Activated CD8-positive, alpha-beta T cell treated with anti-CD3 and anti-CD28 coated beads for 36 hours (primary cell): ENCODE data around the gene CAAP1. TPM values are rescaled to one million over a fixed set of nuclear protein-coding genes. Genes with fewer than 3 reads are reported as not detected.

Experiments used
- ATAC-seq: fragments of 200-7000 bp; cut with Tn5 transposase; one replicate; pipeline ENCODE4 v1.10.0; 2021; ENCODE audit warnings: mild to moderate bottlenecking, moderate library complexity
- CTCF ChIA-PET: fragments of 350-600 bp; sonication (Branson Sonifier 250); formaldehyde crosslinking; loops from one replicate; lab custom pipeline; 2021; ENCODE audit warnings: antibody characterized with exemption; lab: Charles Lee
- POLR2A ChIA-PET: fragments of 350-600 bp; sonication (Branson Sonifier 250); formaldehyde crosslinking; loops from one replicate; lab custom pipeline; 2021; ENCODE audit warnings: antibody characterized with exemption; lab: Charles Lee
- DNase-seq: peaks from one replicate; pipeline ENCODE4 v3.0.0-alpha.2; 2020
- H3K27ac Mint-ChIP-seq: one replicate; pipeline ENCODE4 v1.8.0; 2021; ENCODE audit warnings: mild to moderate bottlenecking, mixed read lengths
- H3K27me3 Mint-ChIP-seq: one replicate; pipeline ENCODE4 v1.8.0; 2021; ENCODE audit warnings: mixed read lengths
- H3K36me3 Mint-ChIP-seq: one replicate; pipeline ENCODE4 v1.8.0; 2021; ENCODE audit warnings: low read depth, mixed read lengths
- H3K4me1 Mint-ChIP-seq: one replicate; pipeline ENCODE4 v1.8.0; 2021; ENCODE audit warnings: low read depth, mixed read lengths
- H3K4me3 Mint-ChIP-seq: one replicate; pipeline ENCODE4 v1.8.0; 2021; ENCODE audit warnings: mild to moderate bottlenecking, moderate library complexity, mixed read lengths
- H3K9me3 Mint-ChIP-seq: one replicate; pipeline ENCODE4 v1.8.0; 2021; ENCODE audit warnings: mixed read lengths
- intact Hi-C: fragments of 100-400 bp; cut with micrococcal nuclease; formaldehyde crosslinking; loops from one replicate; pipeline ENCODE4 v1.10.0; 2022
- total RNA-seq, 2 experiments: library from RNA; stranded (reverse); gene quantifications; one replicate each; pipeline ENCODE4 v1.2.3, GENCODE V29; 2021
- TF ChIP-seq, protein P1 (sequence below): fragments of 200-600 bp; IDR thresholded peaks from one replicate; pipeline ENCODE4 v1.8.0; 2022; ENCODE audit warnings: antibody characterized with exemption, mild to moderate bottlenecking

The CAAP1 gene
- total RNA-seq, 2 experiments from 2014 or later, result 16.8 to 19.0 TPM

DNA sequence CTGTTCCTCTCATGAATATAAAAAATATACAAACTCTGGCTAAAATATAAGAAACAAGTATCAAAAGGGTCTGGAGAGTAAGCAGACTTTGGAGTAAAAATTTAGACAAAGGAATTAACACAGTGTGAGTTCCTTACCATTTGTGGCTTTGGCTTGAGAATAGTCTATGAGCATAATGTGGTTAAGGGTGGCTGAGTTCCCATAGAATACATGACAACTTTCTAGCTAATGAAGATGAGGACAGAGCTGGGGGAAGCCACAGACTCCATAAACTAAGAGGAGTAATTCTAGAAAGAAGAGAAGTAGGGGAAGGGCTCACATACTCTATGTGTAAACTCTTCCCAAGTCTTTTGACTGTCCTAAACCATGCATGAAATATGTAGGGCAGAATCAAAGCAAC lies 79.4 kb downstream of the CAAP1 start:
- POLR2A ChIA-PET, result no interaction called here
- Mint-ChIP-seq H3K9me3 (no peaks in the 10 kb centered on the region), H3K27me3 (peaks cover 4% of the 10 kb centered on the region), H3K4me3 (no peak overlapping the region), H3K27ac (no peak overlapping the region), H3K36me3 (no peaks in the 10 kb centered on the region), H3K4me1 (no peaks in the 10 kb centered on the region)
- ATAC-seq (no peak), DNase-seq (no peak)
- TF ChIP-seq, protein P1, sequence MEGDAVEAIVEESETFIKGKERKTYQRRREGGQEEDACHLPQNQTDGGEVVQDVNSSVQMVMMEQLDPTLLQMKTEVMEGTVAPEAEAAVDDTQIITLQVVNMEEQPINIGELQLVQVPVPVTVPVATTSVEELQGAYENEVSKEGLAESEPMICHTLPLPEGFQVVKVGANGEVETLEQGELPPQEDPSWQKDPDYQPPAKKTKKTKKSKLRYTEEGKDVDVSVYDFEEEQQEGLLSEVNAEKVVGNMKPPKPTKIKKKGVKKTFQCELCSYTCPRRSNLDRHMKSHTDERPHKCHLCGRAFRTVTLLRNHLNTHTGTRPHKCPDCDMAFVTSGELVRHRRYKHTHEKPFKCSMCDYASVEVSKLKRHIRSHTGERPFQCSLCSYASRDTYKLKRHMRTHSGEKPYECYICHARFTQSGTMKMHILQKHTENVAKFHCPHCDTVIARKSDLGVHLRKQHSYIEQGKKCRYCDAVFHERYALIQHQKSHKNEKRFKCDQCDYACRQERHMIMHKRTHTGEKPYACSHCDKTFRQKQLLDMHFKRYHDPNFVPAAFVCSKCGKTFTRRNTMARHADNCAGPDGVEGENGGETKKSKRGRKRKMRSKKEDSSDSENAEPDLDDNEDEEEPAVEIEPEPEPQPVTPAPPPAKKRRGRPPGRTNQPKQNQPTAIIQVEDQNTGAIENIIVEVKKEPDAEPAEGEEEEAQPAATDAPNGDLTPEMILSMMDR, result no peak
- intact Hi-C loops, result no loop called here
- CTCF ChIA-PET, result no interaction called here

DNA sequence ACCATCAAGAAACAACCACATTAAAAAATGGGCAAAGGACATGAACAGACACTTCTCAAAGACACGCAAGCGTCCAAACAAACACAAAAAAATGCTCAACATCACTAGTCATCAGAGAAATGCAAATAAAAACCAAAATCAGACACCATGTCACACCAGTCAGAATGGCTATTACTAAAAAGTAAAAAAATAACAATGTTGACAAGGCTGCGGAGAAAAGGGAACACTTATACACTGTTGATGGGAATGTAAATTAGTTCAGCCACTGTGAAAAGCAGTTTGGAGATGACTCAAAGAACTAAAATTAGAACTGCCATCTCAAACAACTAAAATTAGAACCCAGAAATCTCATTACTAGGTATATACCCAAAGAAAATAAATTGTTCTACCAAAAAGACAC lies 80.4 kb downstream of the CAAP1 start:
- DNase-seq (no peak), ATAC-seq (no peak)
- TF ChIP-seq, protein P1, result no peak
- H3K4me3 Mint-ChIP-seq, result no peak overlapping the region
- H3K27me3 Mint-ChIP-seq, result peaks cover 4% of the 10 kb centered on the region
- intact Hi-C loops, result no loop called here
- H3K4me1 Mint-ChIP-seq, result no peaks in the 10 kb centered on the region
- ChIA-PET POLR2A (no interaction called here), CTCF (no interaction called here)
- no peaks in the 10 kb centered on the region for H3K36me3 Mint-ChIP-seq
- H3K27ac Mint-ChIP-seq, result no peak overlapping the region
- no peaks in the 10 kb centered on the region for H3K9me3 Mint-ChIP-seq

DNA sequence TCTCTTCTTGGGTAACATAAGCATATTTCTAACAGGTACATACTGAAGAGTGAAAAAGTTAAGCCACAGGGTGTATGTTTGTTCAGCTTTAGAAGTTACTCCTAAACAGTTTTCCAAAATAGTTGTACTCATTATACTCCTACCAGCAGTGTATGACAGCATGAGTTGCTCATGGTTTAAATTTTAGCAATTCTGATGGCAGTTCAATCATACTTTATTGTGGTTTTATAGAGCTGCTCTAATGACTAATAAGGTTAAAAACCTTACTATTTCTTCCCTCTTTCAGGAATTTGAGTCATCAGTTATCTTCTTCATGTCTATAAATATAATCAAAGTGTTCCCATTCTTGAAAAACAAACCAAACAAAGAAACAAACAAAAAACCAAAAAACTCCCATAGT lies 81.5 kb downstream of the CAAP1 start:
- DNase-seq, result no peak
- no peak for ATAC-seq
- ChIA-PET POLR2A (no interaction called here), CTCF (no interaction called here)
- no peaks in the 10 kb centered on the region for H3K4me1 Mint-ChIP-seq
- peaks cover 4% of the 10 kb centered on the region for H3K27me3 Mint-ChIP-seq
- H3K27ac Mint-ChIP-seq, result no peak overlapping the region
- TF ChIP-seq, protein P1, result no peak
- no peaks in the 10 kb centered on the region for H3K9me3 Mint-ChIP-seq
- intact Hi-C loops, result no loop called here
- no peaks in the 10 kb centered on the region for H3K36me3 Mint-ChIP-seq
- H3K4me3 Mint-ChIP-seq, result no peak overlapping the region

DNA sequence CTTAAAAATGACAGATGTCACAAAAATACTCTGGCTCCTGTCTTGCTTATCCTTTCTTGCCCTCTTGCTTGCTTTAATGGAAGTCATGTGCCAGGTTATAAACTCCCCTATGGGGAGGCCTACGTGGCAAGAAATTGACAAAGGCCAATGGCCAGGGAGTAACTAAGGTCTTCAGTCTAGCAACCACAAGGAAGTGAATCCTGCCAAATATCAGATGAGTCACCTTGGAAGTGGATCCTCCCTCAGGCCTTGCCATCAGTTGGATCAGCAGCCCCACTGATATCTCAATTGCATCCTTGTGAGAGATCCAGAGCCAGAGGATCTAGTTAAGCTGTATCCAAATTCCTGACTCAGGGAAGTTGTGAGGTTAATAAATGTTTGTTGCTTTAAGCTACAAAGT lies 82.8 kb downstream of the CAAP1 start:
- Mint-ChIP-seq H3K4me1 (no peaks in the 10 kb centered on the region), H3K27ac (no peak overlapping the region), H3K4me3 (no peak overlapping the region), H3K27me3 (peaks cover 4% of the 10 kb centered on the region), H3K9me3 (no peaks in the 10 kb centered on the region), H3K36me3 (no peaks in the 10 kb centered on the region)
- ChIA-PET CTCF (no interaction called here), POLR2A (no interaction called here)
- TF ChIP-seq, protein P1, result no peak
- ATAC-seq (no peak), DNase-seq (no peak)
- intact Hi-C loops, result no loop called here

DNA sequence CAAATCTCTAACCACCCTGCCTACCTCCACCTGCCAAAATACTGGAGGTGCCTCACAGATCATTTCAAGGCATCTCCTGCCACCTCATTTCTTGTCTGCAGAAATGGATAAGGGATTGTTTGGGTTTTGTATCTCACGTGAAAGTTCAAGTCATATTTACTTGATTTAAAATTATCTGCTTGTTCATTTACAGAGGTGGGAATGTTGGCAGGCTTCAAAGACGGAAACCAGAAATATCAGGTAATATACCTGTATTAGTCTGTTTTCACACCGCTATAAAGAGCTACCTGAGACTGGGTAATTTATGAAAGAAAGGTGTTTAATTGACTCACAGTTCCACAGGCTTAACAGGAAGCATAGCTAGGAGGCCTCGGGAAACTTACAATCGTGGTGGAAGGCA lies 85.4 kb downstream of the CAAP1 start:
- H3K27ac Mint-ChIP-seq, result no peak overlapping the region
- ChIA-PET CTCF (no interaction called here), POLR2A (no interaction called here)
- H3K4me1 Mint-ChIP-seq, result no peaks in the 10 kb centered on the region
- H3K9me3 Mint-ChIP-seq, result no peaks in the 10 kb centered on the region
- intact Hi-C loops, result no loop called here
- no peak overlapping the region for H3K4me3 Mint-ChIP-seq
- peaks cover 6% of the 10 kb centered on the region for H3K27me3 Mint-ChIP-seq
- H3K36me3 Mint-ChIP-seq, result no peaks in the 10 kb centered on the region
- DNase-seq, result no peak
- no peak for ATAC-seq
- TF ChIP-seq, protein P1, result no peak
